H1 (cell line): Measurements from ENCODE around the gene ZDHHC19. TPM values are rescaled to one million over a fixed set of nuclear protein-coding genes. Genes with fewer than 3 reads are reported as not detected.

ENCODE experiments used
- CTCF ChIA-PET: fragments of 300-600 bp; sonication (Branson Sonifier 250); formaldehyde crosslinking; loops from one replicate; lab custom pipeline; 2021; ENCODE audit not compliant: partially characterized antibody; lab: Charles Lee
- POLR2A ChIA-PET: fragments of 300-600 bp; sonication (Branson Sonifier 250); formaldehyde crosslinking; loops from one replicate; lab custom pipeline; 2021; ENCODE audit warnings: inconsistent platforms; ENCODE audit not compliant: partially characterized antibody; lab: Charles Lee
- DNase-seq, 2 experiments: peaks; one replicate each; pipeline versions ENCODE4 v3.0.0 to v3.0.0-alpha.2; 2010 to 2022; ENCODE audit warnings: low spot score in 2 of 2, low read depth in 1 of 2, mixed read lengths in 1 of 2
- FAIRE-seq: peaks from 2 replicates; lab custom pipeline; 2011; peaks lifted over from hg19 to GRCh38; lab: Jason Lieb, UNC
- H2AFZ ChIP-seq: 2 replicates; pipeline ENCODE4 v1.8.1; 2012; ENCODE audit warnings: low read length, inconsistent platforms
- H2AK5ac ChIP-seq: 2 replicates; pipeline ENCODE4 v1.6.1; 2013; ENCODE audit warnings: low read depth, low read length
- H2BK120ac ChIP-seq: replicated peaks from 2 replicates; pipeline ENCODE3; 2013; ENCODE audit warnings: low read depth, low read length, inconsistent platforms
- H2BK12ac ChIP-seq: 2 replicates; pipeline ENCODE4 v1.6.1; 2013; ENCODE audit warnings: low read depth, low read length
- H2BK15ac ChIP-seq: 2 replicates; pipeline ENCODE4 v1.6.1; 2013; ENCODE audit warnings: low read length
- H2BK20ac ChIP-seq: 2 replicates; pipeline ENCODE4 v1.6.1; 2013; ENCODE audit warnings: low read length
- H2BK5ac ChIP-seq: 2 replicates; pipeline ENCODE4 v1.6.1; 2013; ENCODE audit warnings: low read depth, low read length
- H3K14ac ChIP-seq: 2 replicates; pipeline ENCODE4 v1.6.1; 2013; ENCODE audit warnings: inconsistent platforms; ENCODE audit not compliant: insufficient read length
- H3K18ac ChIP-seq: 2 replicates; pipeline ENCODE4 v1.6.1; 2013; ENCODE audit warnings: low read length; ENCODE audit errors: extremely low read depth
- H3K23ac ChIP-seq: 2 replicates; pipeline ENCODE4 v1.6.1; 2013; ENCODE audit warnings: inconsistent platforms; ENCODE audit not compliant: insufficient read length
- H3K23me2 ChIP-seq: 2 replicates; pipeline ENCODE4 v1.6.1; 2013; ENCODE audit warnings: low read depth, low read length
- H3K27ac ChIP-seq: 2 replicates; pipeline ENCODE4 v1.6.1; 2011; ENCODE audit warnings: low read depth, low read length, inconsistent platforms
- H3K27me3 ChIP-seq, 4 experiments: replicated peaks in 1 of 4; 1 replicate in 1 of 4; 2 replicates in 3 of 4; pipeline versions ENCODE4 v1.6.1 to v1.8.1; 2011 to 2013; ENCODE audit warnings: low read length in 3 of 4, mild to moderate bottlenecking in 3 of 4, inconsistent platforms in 2 of 4, mixed read lengths in 2 of 4, moderate library complexity in 1 of 4; ENCODE audit not compliant: control insufficient read depth in 3 of 4, insufficient read depth in 3 of 4; ENCODE audit errors: extremely low read depth in 1 of 4
- H3K36me3 ChIP-seq, 4 experiments: 2 replicates each; pipeline versions ENCODE4 v1.6.1 to v1.8.1; 2011 to 2013; ENCODE audit warnings: mild to moderate bottlenecking in 4 of 4, low read length in 3 of 4, moderate library complexity in 2 of 4, control low read depth in 1 of 4, inconsistent platforms in 1 of 4; ENCODE audit not compliant: insufficient read depth in 4 of 4, control insufficient read depth in 2 of 4
- H3K4ac ChIP-seq: replicated peaks from 2 replicates; pipeline ENCODE3; 2013; ENCODE audit warnings: low read length, low read depth, mixed read lengths, inconsistent platforms; ENCODE audit not compliant: insufficient read length
- H3K4me1 ChIP-seq, 4 experiments: replicated peaks in 1 of 4; 1 replicate in 1 of 4; 2 replicates in 3 of 4; pipeline versions ENCODE4 v1.6.1 to v1.8.1; 2011 to 2013; ENCODE audit warnings: low read length in 3 of 4, inconsistent platforms in 2 of 4, mixed read lengths in 1 of 4; ENCODE audit not compliant: insufficient read depth in 4 of 4, control insufficient read depth in 3 of 4
- H3K4me2 ChIP-seq, 2 experiments: 2 replicates each; pipeline versions ENCODE4 v1.6.1 to v1.8.1; 2011 to 2013; ENCODE audit warnings: low read depth in 2 of 2, low read length in 2 of 2, control low read depth in 1 of 2, inconsistent platforms in 1 of 2, mild to moderate bottlenecking in 1 of 2; ENCODE audit not compliant: insufficient read depth in 1 of 2
- H3K4me3 ChIP-seq, 4 experiments: fragments of 200-600, 300-600 bp in 1 of 4; sonication (generic), shearing (Covaris generic), sonication (Bioruptor Twin) in 1 of 4; 2 replicates each; pipeline versions ENCODE4 v1.5.1 to v1.8.1; 2011 to 2016; ENCODE audit warnings: low read length in 4 of 4, low read depth in 3 of 4, control low read depth in 2 of 4, inconsistent platforms in 2 of 4, mild to moderate bottlenecking in 2 of 4, mixed read lengths in 1 of 4, moderate library complexity in 1 of 4; ENCODE audit not compliant: insufficient read depth in 2 of 4; ENCODE audit errors: extremely low read depth in 1 of 4
- H3K56ac ChIP-seq: replicated peaks from 2 replicates; pipeline ENCODE3; 2013; ENCODE audit warnings: low read depth, mild to moderate bottlenecking, mixed read lengths, low read length, inconsistent platforms; ENCODE audit not compliant: insufficient read length
- H3K79me1 ChIP-seq: 2 replicates; pipeline ENCODE4 v1.6.1; 2013; ENCODE audit warnings: low read depth, low read length, control low read depth
- H3K79me2 ChIP-seq, 2 experiments: 2 replicates each; pipeline versions ENCODE4 v1.6.1 to v1.8.1; 2012 to 2013; ENCODE audit warnings: low read length in 2 of 2, mild to moderate bottlenecking in 2 of 2, inconsistent platforms in 1 of 2; ENCODE audit not compliant: insufficient read depth in 2 of 2, control insufficient read depth in 1 of 2
- H3K9ac ChIP-seq, 4 experiments: replicated peaks in 1 of 4; 1 replicate in 1 of 4; 2 replicates in 3 of 4; pipeline versions ENCODE4 v1.6.1 to v1.8.1; 2011 to 2013; ENCODE audit warnings: low read depth in 3 of 4, low read length in 3 of 4, control low read depth in 2 of 4, mild to moderate bottlenecking in 2 of 4, moderate library complexity in 2 of 4, inconsistent platforms in 1 of 4; ENCODE audit errors: extremely low read depth in 1 of 4
- H3K9me3 ChIP-seq, 2 experiments: 2 replicates each; pipeline versions ENCODE4 v1.6.1 to v1.8.1; 2012 to 2013; ENCODE audit warnings: mild to moderate bottlenecking in 2 of 2, moderate library complexity in 2 of 2, control low read depth in 1 of 2, inconsistent platforms in 1 of 2, low read depth in 1 of 2, low read length in 1 of 2, mixed read lengths in 1 of 2; ENCODE audit not compliant: insufficient read depth in 2 of 2
- H4K20me1 ChIP-seq, 2 experiments: replicated peaks in 1 of 2; 2 replicates each; pipeline versions ENCODE3 to v1.8.1; 2011 to 2013; ENCODE audit warnings: inconsistent platforms in 2 of 2, low read length in 2 of 2, mild to moderate bottlenecking in 1 of 2; ENCODE audit not compliant: insufficient read depth in 2 of 2, control insufficient read depth in 1 of 2
- H4K5ac ChIP-seq: 2 replicates; pipeline ENCODE4 v1.6.1; 2013; ENCODE audit warnings: low read length, low read depth, mixed read lengths, inconsistent platforms; ENCODE audit not compliant: insufficient read length
- H4K8ac ChIP-seq: 2 replicates; pipeline ENCODE4 v1.8.0; 2013; ENCODE audit warnings: mild to moderate bottlenecking, moderate library complexity, low read length, inconsistent platforms; ENCODE audit not compliant: insufficient read depth; ENCODE audit errors: extremely low read depth
- H4K91ac ChIP-seq: replicated peaks from 2 replicates; pipeline ENCODE3; 2013; ENCODE audit warnings: low read length, mixed read lengths, inconsistent platforms; ENCODE audit not compliant: insufficient read length
- CHD1 ChIP-seq: IDR thresholded peaks from 2 replicates; pipeline ENCODE4 v1.6.1; 2012; ENCODE audit warnings: low read depth, low read length, improper control_type of control experiment
- FOSL1 ChIP-seq: IDR thresholded peaks from 2 replicates; pipeline ENCODE4 v1.6.1; 2011; ENCODE audit warnings: mild to moderate bottlenecking, low read depth, low read length, moderate library complexity; ENCODE audit not compliant: insufficient read depth
- HDAC6 ChIP-seq: IDR thresholded peaks from one replicate; pipeline ENCODE4 v1.7.1; 2012; ENCODE audit warnings: low read depth, mild to moderate bottlenecking, inconsistent platforms, low read length, moderate library complexity
- KDM1A ChIP-seq: fragments of 200-600, 300-600 bp; sonication (generic); IDR thresholded peaks from 2 replicates; pipeline ENCODE4 v1.7.1; 2016; ENCODE audit warnings: mild to moderate bottlenecking, low read length, borderline replicate concordance
- KDM4A ChIP-seq: IDR thresholded peaks from one replicate; pipeline ENCODE4 v1.7.1; 2012; ENCODE audit warnings: low read depth, mild to moderate bottlenecking, moderate library complexity, low read length, inconsistent platforms; ENCODE audit not compliant: severe bottlenecking
- KDM5A ChIP-seq: fragments of 200-600 bp; IDR thresholded peaks from 2 replicates; pipeline ENCODE4 v1.7.1; 2012; ENCODE audit warnings: mild to moderate bottlenecking, low read length, inconsistent platforms, mixed read lengths
- PHF8 ChIP-seq: fragments of 200-600 bp; sonication (generic); conservative IDR thresholded peaks from 2 replicates; pipeline ENCODE4 v1.7.1; 2012; ENCODE audit warnings: low read depth, mild to moderate bottlenecking, inconsistent platforms, low read length, moderate library complexity
- RBBP5 ChIP-seq: IDR thresholded peaks from 2 replicates; pipeline ENCODE4 v1.7.1; 2012; ENCODE audit warnings: low read depth, mild to moderate bottlenecking, inconsistent platforms, low read length, moderate library complexity, borderline replicate concordance
- SAP30 ChIP-seq: fragments of 300-600 bp; sonication (generic); IDR thresholded peaks from 2 replicates; pipeline ENCODE4 v1.7.1; 2012; ENCODE audit warnings: low read length, moderate library complexity, mild to moderate bottlenecking, inconsistent platforms; ENCODE audit not compliant: insufficient read depth, insufficient replicate concordance
- SIN3A ChIP-seq, 2 experiments: IDR thresholded peaks in 1 of 2; conservative IDR thresholded peaks in 1 of 2; 2 replicates each; pipeline ENCODE4 v1.6.1; 2011 to 2012; ENCODE audit warnings: low read length in 2 of 2, improper control_type of control experiment in 1 of 2, low read depth in 1 of 2, mild to moderate bottlenecking in 1 of 2
- SP2 ChIP-seq: IDR thresholded peaks from 2 replicates; pipeline ENCODE4 v1.6.1; 2012; ENCODE audit warnings: mild to moderate bottlenecking, low read length, inconsistent platforms
- SUZ12 ChIP-seq: fragments of 200-600 bp; sonication (generic); IDR thresholded peaks from 2 replicates; pipeline ENCODE4 v1.6.1; 2012; ENCODE audit warnings: mild to moderate bottlenecking, inconsistent platforms, low read length, moderate library complexity, mixed read lengths
- WGBS, 2 experiments: shearing (Covaris generic) in 1 of 2; methylation state at CpG; one replicate each; pipeline versions ENCODE4 v1.1.6 to v1.1.7; 2013 to 2015; ENCODE audit warnings: low lambda C conversion rate in 2 of 2, mixed read lengths in 2 of 2, inconsistent platforms in 1 of 2, low coverage in 1 of 2, missing lambda C conversion rate in 1 of 2; ENCODE audit not compliant: insufficient replicate concordance in 2 of 2, insufficient coverage in 1 of 2, insufficient read length in 1 of 2; ENCODE audit errors: extremely low coverage in 1 of 2, missing lambda C conversion rate in 1 of 2; 5-methylcytosine and 5-hydroxymethylcytosine counted together
- polyA plus RNA-seq, 7 experiments: library from polyadenylated mRNA; depleted of rRNA in 3 of 7; stranded (reverse) in 5 of 7; unstranded in 2 of 7; fragments of >200 nt in 5 of 7; fragments of 200-250 nt in 2 of 7; gene quantifications; 1 replicate in 5 of 7; 2 replicates in 1 of 7; 4 replicates in 1 of 7; pipeline versions ENCODE4 v1.2.1 to v1.2.3, GENCODE V29; 2011 to 2013; ENCODE audit warnings: missing spikeins in 2 of 7, mixed read lengths in 2 of 7
- total RNA-seq: library from RNA; stranded (reverse); fragmentation: NEBNext Ultra II Directional; extraction: Animal tissue kit (Norgen Biotek cat#: 25700); gene quantifications from 2 replicates; pipeline ENCODE4 v1.2.1, GENCODE V29; 2021

Gene ZDHHC19
- total and polyA plus RNA-seq, 2 of the 8 experiments (the other 6 are each of a cell fraction or from before 2014, with no cell fraction given), result 2.5 to 4.1 TPM

- Histone ChIP-seq H3K27me3 (no peaks in the 10 kb centered on the region), H3K23me2 (no peaks in the 10 kb centered on the region), H3K4me2 (no peak overlapping the region), H3K14ac (no peak overlapping the region), H3K79me2 (no peaks in the 10 kb centered on the region), H3K4me3 (no peak overlapping the region), H2AK5ac (no peak overlapping the region), H2BK12ac (no peak overlapping the region), H2BK120ac (no peak overlapping the region), H3K23ac (no peak overlapping the region), H3K18ac (no peak overlapping the region), H3K79me1 (no peaks in the 10 kb centered on the region), H4K8ac (no peak overlapping the region), H2BK20ac (no peak overlapping the region), H3K4me1 (peaks cover 0 to 3% (median under 1%) of the 10 kb centered on the region in 4 experiments; a peak in 3 of 7 replicates), H3K9ac (no peak overlapping the region), H3K56ac (no peak overlapping the region), H3K4ac (no peak overlapping the region), H4K5ac (no peak overlapping the region), H3K27ac (no peak overlapping the region), H3K36me3 (peaks cover 0 to 11% (median 3%) of the 10 kb centered on the region in 4 experiments; a peak in 3 of 8 replicates), H4K20me1 (no peaks in the 10 kb centered on the region), H3K9me3 (no peaks in the 10 kb centered on the region), H2BK15ac (no peak overlapping the region), H2AFZ (no peak overlapping the region), H2BK5ac (no peak overlapping the region), H4K91ac (no peak overlapping the region)
- FAIRE-seq (no peak), DNase-seq (no peak)
- POLR2A ChIA-PET, result interaction anchor here (0.6 to 1.8 kb wide), 5 partner anchors 8 to 188 kb away, joined by 3 to 5 read pairs (median 3); no protein-coding TSS in a partner anchor
- CTCF ChIA-PET, result interaction anchor here (0.7 to 1.8 kb wide), 3 partner anchors 8 to 213 kb away, joined by 4 to 5 read pairs (median 5); no protein-coding TSS in a partner anchor
- 93% methylated on average over 12 of the region's 12 CpGs; no CpG with 5 or more reads in 1 of the 2 experiments for WGBS, 2 experiments
- no peak for TF ChIP-seq KDM5A
- no peak for TF ChIP-seq CHD1
- no peak for TF ChIP-seq KDM1A
- no peak for TF ChIP-seq SUZ12
- TF ChIP-seq FOSL1, result no peak
- no peak for TF ChIP-seq RBBP5
- no peak for TF ChIP-seq SAP30
- no peak for TF ChIP-seq KDM4A
- no peak for TF ChIP-seq SP2
- TF ChIP-seq PHF8, result no peak
- TF ChIP-seq SIN3A (conservative IDR thresholded peaks at IDR 0.05 in 1 of 2, IDR thresholded peaks at IDR 0.05 in 1 of 2; ENCODE audit: low read depth in 1 of 2, low read length in 2 of 2), result no peak
- no peak for TF ChIP-seq HDAC6
These were observed 24.4 kb upstream of the ZDHHC19 start for GRCh38 chr3:196235452-196236122.
